ENCODE measurements around the gene M1AP.

M1AP gene

DNA sequence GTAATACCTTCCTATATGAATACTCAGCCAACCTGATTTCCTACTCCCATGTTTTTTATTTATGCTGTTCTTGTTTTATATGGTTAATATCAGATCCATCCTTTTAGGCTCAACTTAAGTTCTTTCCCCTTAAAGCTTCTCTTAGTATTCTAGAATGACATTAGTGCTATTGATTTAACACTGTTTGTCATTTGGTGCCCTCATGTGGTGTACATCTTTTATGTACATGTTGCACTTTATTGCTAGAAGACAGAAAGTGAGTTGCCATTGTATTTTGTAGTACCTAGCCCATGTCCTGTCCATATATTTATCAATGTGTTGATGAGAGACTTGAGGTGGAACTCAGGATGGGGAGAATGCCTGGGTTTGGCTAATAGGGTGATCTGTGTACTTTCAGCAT, 115.9 kb downstream of the M1AP start:
- H3K4me1 ChIP-seq (ENCODE audit: control insufficient read depth, insufficient read depth, low read depth, low read length): peaks cover 17% of the 10 kb centered on the region
- H2AFZ ChIP-seq (ENCODE audit: low read depth, low read length): no peak overlapping the region
- H4K91ac ChIP-seq (ENCODE audit: low read length): no peak overlapping the region
- H3K27me3 ChIP-seq (ENCODE audit: control insufficient read depth in 1 of 2, insufficient read depth in 1 of 2, low read length in 2 of 2): no peaks in the 10 kb centered on the region
- H3K18ac ChIP-seq (ENCODE audit: low read depth in 1 of 2, low read length in 2 of 2): no peak overlapping the region
- H3K9me3 ChIP-seq (ENCODE audit: control insufficient read depth, low read length): no peaks in the 10 kb centered on the region
- H2BK12ac ChIP-seq (ENCODE audit: low read length in 2 of 2): no peak overlapping the region
- no peak overlapping the region for H3K4me3 ChIP-seq (ENCODE audit: insufficient read depth in 1 of 2, low read depth in 1 of 2, low read length in 2 of 2)
- peaks cover 29 to 45% of the 10 kb centered on the region in 2 experiments for H3K36me3 ChIP-seq (ENCODE audit: control insufficient read depth in 1 of 2, insufficient read depth in 2 of 2, low read depth in 1 of 2, low read length in 2 of 2)
- H2BK15ac ChIP-seq (ENCODE audit: low read depth, poor library complexity, severe bottlenecking): no peak overlapping the region
- H3K9ac ChIP-seq (ENCODE audit: low read length): peak overlapping the region; percentile 98
- DNase-seq: peak; percentile 64
- no peak overlapping the region for H3K23ac ChIP-seq (ENCODE audit: low read length in 2 of 2)
- H3K79me1 ChIP-seq (replicated peaks; ENCODE audit: low read length, poor library complexity, severe bottlenecking): peaks cover 21% of the 10 kb centered on the region
- H3K14ac ChIP-seq (ENCODE audit: low read length in 2 of 2): no peak overlapping the region
- H2BK5ac ChIP-seq (ENCODE audit: low read depth, low read length, poor library complexity, severe bottlenecking): no peak overlapping the region
- no peak overlapping the region for H2BK120ac ChIP-seq (ENCODE audit: low read depth, low read length)
- H3K4me2 ChIP-seq (ENCODE audit: low read length, poor library complexity, severe bottlenecking): no peak overlapping the region
- H2AK5ac ChIP-seq (ENCODE audit: low read length, severe bottlenecking): no peak overlapping the region
- H3K4ac ChIP-seq (ENCODE audit: low read depth in 1 of 2, low read length in 2 of 2): no peak overlapping the region
- H3K27ac ChIP-seq (ENCODE audit: low read length, poor library complexity, severe bottlenecking): no peak overlapping the region
- no peak overlapping the region for H4K8ac ChIP-seq (ENCODE audit: low read length)

DNA sequence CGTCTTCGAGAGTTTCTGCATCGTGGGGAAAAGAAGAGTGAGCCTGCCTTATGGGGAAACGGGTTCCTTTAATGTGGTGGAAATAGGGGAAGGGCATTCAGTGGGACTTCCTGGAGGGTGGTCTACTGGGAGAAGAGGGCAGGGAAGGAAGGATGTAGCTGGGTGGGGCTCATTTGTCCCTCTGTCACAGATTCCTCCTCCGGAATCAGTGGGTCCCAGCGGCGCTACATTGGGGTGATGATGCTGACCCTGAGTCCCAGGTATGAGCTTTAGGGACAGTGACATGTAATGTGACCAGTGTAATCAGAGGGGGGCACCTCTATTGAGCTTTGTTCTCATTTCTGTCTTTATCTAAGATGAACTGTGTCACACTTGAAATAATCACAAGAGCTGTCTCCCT, 116.5 kb downstream of the M1AP start:
- H3K79me1 ChIP-seq (replicated peaks; ENCODE audit: low read length, poor library complexity, severe bottlenecking): peaks cover 26% of the 10 kb centered on the region
- H3K18ac ChIP-seq (ENCODE audit: low read depth in 1 of 2, low read length in 2 of 2): no peak overlapping the region
- no peak overlapping the region for H3K4ac ChIP-seq (ENCODE audit: low read depth in 1 of 2, low read length in 2 of 2)
- H3K36me3 ChIP-seq (ENCODE audit: control insufficient read depth in 1 of 2, insufficient read depth in 2 of 2, low read depth in 1 of 2, low read length in 2 of 2): peaks cover 34 to 50% of the 10 kb centered on the region in 2 experiments
- H3K4me3 ChIP-seq (ENCODE audit: insufficient read depth in 1 of 2, low read depth in 1 of 2, low read length in 2 of 2): peak overlapping the region in 1 of 2 experiments; percentile 97
- no peak overlapping the region for H3K27ac ChIP-seq (ENCODE audit: low read length, poor library complexity, severe bottlenecking)
- no peaks in the 10 kb centered on the region for H3K27me3 ChIP-seq (ENCODE audit: control insufficient read depth in 1 of 2, insufficient read depth in 1 of 2, low read length in 2 of 2)
- H3K9me3 ChIP-seq (ENCODE audit: control insufficient read depth, low read length): no peaks in the 10 kb centered on the region
- no peak overlapping the region for H2BK12ac ChIP-seq (ENCODE audit: low read length in 2 of 2)
- H3K9ac ChIP-seq (ENCODE audit: low read length): peak overlapping the region; percentile 98
- no peak overlapping the region for H2BK120ac ChIP-seq (ENCODE audit: low read depth, low read length)
- no peak overlapping the region for H3K14ac ChIP-seq (ENCODE audit: low read length in 2 of 2)
- H3K4me2 ChIP-seq (ENCODE audit: low read length, poor library complexity, severe bottlenecking): no peak overlapping the region
- H2BK5ac ChIP-seq (ENCODE audit: low read depth, low read length, poor library complexity, severe bottlenecking): no peak overlapping the region
- no peak overlapping the region for H3K23ac ChIP-seq (ENCODE audit: low read length in 2 of 2)
- no peak overlapping the region for H2BK15ac ChIP-seq (ENCODE audit: low read depth, poor library complexity, severe bottlenecking)
- 93% methylated on average over 7 of the region's 7 CpGs for WGBS
- no peak overlapping the region for H2AFZ ChIP-seq (ENCODE audit: low read depth, low read length)
- no peak overlapping the region for H4K91ac ChIP-seq (ENCODE audit: low read length)
- DNase-seq: no peak
- no peak overlapping the region for H4K8ac ChIP-seq (ENCODE audit: low read length)
- peaks cover 17% of the 10 kb centered on the region for H3K4me1 ChIP-seq (ENCODE audit: control insufficient read depth, insufficient read depth, low read depth, low read length)
- no peak overlapping the region for H2AK5ac ChIP-seq (ENCODE audit: low read length, severe bottlenecking)

DNA sequence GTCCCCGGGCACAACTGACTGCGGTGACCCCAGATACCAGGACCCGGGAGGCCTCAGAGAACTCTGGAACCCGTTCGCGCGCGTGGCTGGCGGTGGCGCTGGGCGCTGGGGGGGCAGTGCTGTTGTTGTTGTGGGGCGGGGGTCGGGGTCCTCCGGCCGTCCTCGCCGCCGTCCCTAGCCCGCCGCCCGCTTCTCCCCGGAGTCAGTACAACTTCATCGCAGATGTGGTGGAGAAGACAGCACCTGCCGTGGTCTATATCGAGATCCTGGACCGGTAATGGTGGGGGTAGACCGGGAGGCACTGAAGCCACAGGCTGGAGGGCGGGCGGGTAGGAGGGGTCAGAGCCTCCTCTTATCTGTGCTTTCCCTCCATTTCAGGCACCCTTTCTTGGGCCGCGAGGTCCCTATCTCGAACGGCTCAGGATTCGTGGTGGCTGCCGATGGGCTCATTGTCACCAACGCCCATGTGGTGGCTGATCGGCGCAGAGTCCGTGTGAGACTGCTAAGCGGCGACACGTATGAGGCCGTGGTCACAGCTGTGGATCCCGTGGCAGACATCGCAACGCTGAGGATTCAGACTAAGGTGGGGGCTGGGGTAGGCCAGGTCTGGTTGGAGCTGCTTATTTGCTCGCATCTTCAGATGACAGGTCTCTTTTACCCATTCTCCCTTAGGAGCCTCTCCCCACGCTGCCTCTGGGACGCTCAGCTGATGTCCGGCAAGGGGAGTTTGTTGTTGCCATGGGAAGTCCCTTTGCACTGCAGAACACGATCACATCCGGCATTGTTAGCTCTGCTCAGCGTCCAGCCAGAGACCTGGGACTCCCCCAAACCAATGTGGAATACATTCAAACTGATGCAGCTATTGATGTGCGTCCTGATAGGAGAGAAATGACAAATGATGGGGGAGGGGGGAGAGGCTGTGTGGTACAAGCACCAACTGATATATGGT, 117.6 kb downstream of the M1AP start:
- Histone ChIP-seq H3K27me3 (ENCODE audit: control insufficient read depth in 1 of 2, insufficient read depth in 1 of 2, low read length in 2 of 2) (no peaks in the 10 kb centered on the region), H3K9ac (ENCODE audit: low read length) (peak overlapping the region; percentile 98), H2AFZ (ENCODE audit: low read depth, low read length) (peak overlapping the region; percentile 65), H3K9me3 (ENCODE audit: control insufficient read depth, low read length) (no peaks in the 10 kb centered on the region), H4K91ac (ENCODE audit: low read length) (peak overlapping the region; percentile 47), H3K4me3 (ENCODE audit: insufficient read depth in 1 of 2, low read depth in 1 of 2, low read length in 2 of 2) (peak overlapping the region; percentile 78 to 97), H2BK5ac (ENCODE audit: low read depth, low read length, poor library complexity, severe bottlenecking) (no peak overlapping the region), H2BK12ac (ENCODE audit: low read length in 2 of 2) (peak overlapping the region in 1 of 2 experiments; percentile 40), H2BK15ac (ENCODE audit: low read depth, poor library complexity, severe bottlenecking) (peak overlapping the region; percentile 44), H3K27ac (ENCODE audit: low read length, poor library complexity, severe bottlenecking) (no peak overlapping the region), H3K4me2 (ENCODE audit: low read length, poor library complexity, severe bottlenecking) (peak overlapping the region; percentile 86), H3K14ac (ENCODE audit: low read length in 2 of 2) (peak overlapping the region in 1 of 2 experiments; percentile 82), H2BK120ac (ENCODE audit: low read depth, low read length) (peak overlapping the region; percentile 45), H3K79me1 (replicated peaks; ENCODE audit: low read length, poor library complexity, severe bottlenecking) (peaks cover 29% of the 10 kb centered on the region), H3K4ac (ENCODE audit: low read depth in 1 of 2, low read length in 2 of 2) (peak overlapping the region; percentile 8 to 46), H3K4me1 (ENCODE audit: control insufficient read depth, insufficient read depth, low read depth, low read length) (peaks cover 17% of the 10 kb centered on the region), H4K8ac (ENCODE audit: low read length) (peak overlapping the region; percentile 56), H3K36me3 (ENCODE audit: control insufficient read depth in 1 of 2, insufficient read depth in 2 of 2, low read depth in 1 of 2, low read length in 2 of 2) (peaks cover 46 to 62% of the 10 kb centered on the region in 2 experiments), H3K23ac (ENCODE audit: low read length in 2 of 2) (peak overlapping the region in 1 of 2 experiments; percentile 71), H3K18ac (ENCODE audit: low read depth in 1 of 2, low read length in 2 of 2) (peak overlapping the region; percentile 45 to 77), H2AK5ac (ENCODE audit: low read length, severe bottlenecking) (no peak overlapping the region)
- WGBS: 18% methylated on average over 54 of the region's 54 CpGs
- peak; percentile 55 for DNase-seq
